Activated CD8-positive, alpha-beta T cell treated with anti-CD3 and anti-CD28 coated beads, Interleukin-2, amount 10 ng/mL, durations not matched to agents 7 days and 5 days (primary cell): ENCODE results near the gene PWWP2B. TPM values are rescaled to one million over a fixed set of nuclear protein-coding genes. Genes with fewer than 3 reads are reported as not detected.

Experiments used
- ATAC-seq: fragments of 150-1000 bp; cut with Tn5 transposase; one replicate; pipeline ENCODE4 v1.10.0; 2021; ENCODE audit warnings: moderate library complexity
- CTCF ChIA-PET: fragments of 350-600 bp; sonication (Branson Sonifier 250); formaldehyde crosslinking; loops from one replicate; lab custom pipeline; 2021; ENCODE audit warnings: antibody characterized with exemption; lab: Charles Lee
- POLR2A ChIA-PET: fragments of 350-600 bp; sonication (Branson Sonifier 250); formaldehyde crosslinking; loops from one replicate; lab custom pipeline; 2021; ENCODE audit warnings: antibody characterized with exemption; lab: Charles Lee
- DNase-seq: peaks from one replicate; pipeline ENCODE4 v3.0.0-alpha.2; 2020
- H3K27ac Mint-ChIP-seq: one replicate; pipeline ENCODE4 v1.8.0; 2021; ENCODE audit warnings: mild to moderate bottlenecking, mixed read lengths
- H3K27me3 Mint-ChIP-seq: one replicate; pipeline ENCODE4 v1.8.0; 2021; ENCODE audit warnings: low read depth, mixed read lengths
- H3K36me3 Mint-ChIP-seq: one replicate; pipeline ENCODE4 v1.8.0; 2021; ENCODE audit warnings: low read depth, mixed read lengths
- H3K4me1 Mint-ChIP-seq: one replicate; pipeline ENCODE4 v1.8.0; 2021; ENCODE audit warnings: low read depth, mixed read lengths
- H3K4me3 Mint-ChIP-seq: one replicate; pipeline ENCODE4 v1.8.0; 2021; ENCODE audit warnings: mild to moderate bottlenecking, mixed read lengths
- H3K9me3 Mint-ChIP-seq: one replicate; pipeline ENCODE4 v1.8.0; 2022; ENCODE audit warnings: mixed read lengths; ENCODE audit not compliant: insufficient read depth
- total RNA-seq, 2 experiments: library from RNA; stranded (reverse); gene quantifications; one replicate each; pipeline ENCODE4 v1.2.3, GENCODE V29; 2021

PWWP2B gene
- total RNA-seq, 2 experiments from 2014 or later = 15.0 to 15.7 TPM

- peaks cover 19% of the 10 kb centered on the region for H3K4me1 Mint-ChIP-seq
- CTCF ChIA-PET = no interaction called here
- no peaks in the 10 kb centered on the region for H3K27me3 Mint-ChIP-seq
- DNase-seq (no peak), ATAC-seq (no peak)
- POLR2A ChIA-PET = no interaction called here
- no peaks in the 10 kb centered on the region for H3K36me3 Mint-ChIP-seq
- no peak overlapping the region for H3K4me3 Mint-ChIP-seq
- H3K9me3 Mint-ChIP-seq = no peaks in the 10 kb centered on the region
- no peak overlapping the region for H3K27ac Mint-ChIP-seq
These were observed 30.2 kb downstream of the PWWP2B start for GRCh38 chr10:132427006-132427771.

GRCh38 chr10:132427939-132428367 is 31.0 kb downstream of the PWWP2B start:
- no peak for DNase-seq
- POLR2A ChIA-PET = no interaction called here
- no peak for ATAC-seq
- Mint-ChIP-seq H3K4me1 (peaks cover 11% of the 10 kb centered on the region), H3K9me3 (no peaks in the 10 kb centered on the region), H3K27ac (no peak overlapping the region), H3K27me3 (no peaks in the 10 kb centered on the region), H3K4me3 (no peak overlapping the region), H3K36me3 (no peaks in the 10 kb centered on the region)
- CTCF ChIA-PET = no interaction called here

GRCh38 chr10:132428486-132428995 is 31.5 kb downstream of the PWWP2B start:
- H3K4me3 Mint-ChIP-seq = no peak overlapping the region
- no peak for ATAC-seq
- no peaks in the 10 kb centered on the region for H3K9me3 Mint-ChIP-seq
- no peak for DNase-seq
- no peak overlapping the region for H3K27ac Mint-ChIP-seq
- no peaks in the 10 kb centered on the region for H3K36me3 Mint-ChIP-seq
- ChIA-PET CTCF (no interaction called here), POLR2A (no interaction called here)
- no peaks in the 10 kb centered on the region for H3K27me3 Mint-ChIP-seq
- peaks cover 6% of the 10 kb centered on the region for H3K4me1 Mint-ChIP-seq

- DNase-seq (no peak), ATAC-seq (no peak)
- Mint-ChIP-seq H3K4me3 (no peak overlapping the region), H3K36me3 (no peaks in the 10 kb centered on the region), H3K27ac (peak overlapping the region; percentile 51), H3K9me3 (no peaks in the 10 kb centered on the region), H3K27me3 (no peaks in the 10 kb centered on the region), H3K4me1 (peaks cover 10% of the 10 kb centered on the region)
- ChIA-PET CTCF (no interaction called here), POLR2A (no interaction called here)
These were observed 32.6 kb downstream of the PWWP2B start for GRCh38 chr10:132429281-132430230.

GRCh38 chr10:132430231-132430743 is 33.3 kb downstream of the PWWP2B start:
- no peaks in the 10 kb centered on the region for H3K27me3 Mint-ChIP-seq
- H3K4me1 Mint-ChIP-seq = peaks cover 10% of the 10 kb centered on the region
- no peak for ATAC-seq
- DNase-seq = no peak
- ChIA-PET POLR2A (no interaction called here), CTCF (no interaction called here)
- no peaks in the 10 kb centered on the region for H3K9me3 Mint-ChIP-seq
- no peak overlapping the region for H3K4me3 Mint-ChIP-seq
- H3K27ac Mint-ChIP-seq = peak overlapping the region; percentile 51
- H3K36me3 Mint-ChIP-seq = no peaks in the 10 kb centered on the region

GRCh38 chr10:132430861-132431271 is 33.9 kb downstream of the PWWP2B start:
- ATAC-seq (no peak), DNase-seq (no peak)

DNA sequence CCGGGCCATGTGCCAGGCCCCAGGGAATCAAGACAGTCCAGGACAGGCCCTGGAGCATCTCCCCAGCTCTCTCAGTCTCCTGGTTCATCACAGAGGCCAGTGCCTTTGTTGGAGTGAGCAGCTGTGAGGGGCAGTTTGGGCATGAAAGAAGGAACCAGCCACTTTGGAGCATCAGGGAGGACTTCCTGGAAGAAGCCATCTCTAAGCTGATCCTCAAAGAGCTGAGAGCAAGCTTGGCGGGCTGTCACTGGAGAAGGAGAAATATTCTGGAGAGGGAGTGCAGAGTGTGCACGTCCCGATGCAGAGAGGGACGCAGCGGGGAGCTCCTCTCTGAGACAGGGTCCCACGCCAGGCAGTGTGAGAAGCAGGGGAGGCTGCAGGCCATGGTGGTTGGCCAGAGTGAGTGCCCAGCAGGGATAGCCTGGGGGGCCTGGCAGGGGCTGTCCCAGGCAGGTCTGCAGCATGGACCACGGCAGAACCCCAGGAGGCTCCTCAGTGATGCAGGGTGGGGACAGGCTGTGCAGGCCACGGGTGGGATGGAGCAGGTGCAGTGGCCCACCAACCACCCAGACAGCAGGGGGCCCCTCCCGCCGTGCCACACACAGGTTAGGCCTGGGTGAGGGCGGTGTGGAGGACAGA is 34.7 kb downstream of the PWWP2B start:
- ATAC-seq = no peak
- DNase-seq = no peak
- ChIA-PET CTCF (interaction anchor here (1.0 kb wide), 1 partner anchor 12 kb away, joined by 3 read pairs; no protein-coding TSS in a partner anchor), POLR2A (no interaction called here)
- Mint-ChIP-seq H3K27me3 (no peaks in the 10 kb centered on the region), H3K4me1 (peaks cover 10% of the 10 kb centered on the region), H3K27ac (no peak overlapping the region), H3K36me3 (no peaks in the 10 kb centered on the region), H3K4me3 (no peak overlapping the region), H3K9me3 (no peaks in the 10 kb centered on the region)

More at GRCh38 chr10:132430861-132431271, 33.9 kb downstream of the PWWP2B start:
- no peaks in the 10 kb centered on the region for H3K36me3 Mint-ChIP-seq
- no peak overlapping the region for H3K4me3 Mint-ChIP-seq
- ChIA-PET CTCF (interaction anchor here (1.0 kb wide), 1 partner anchor 12 kb away, joined by 3 read pairs; no protein-coding TSS in a partner anchor), POLR2A (interaction anchor here (0.7 kb wide), 1 partner anchor 12 kb away, joined by 4 read pairs; no protein-coding TSS in a partner anchor)
- no peaks in the 10 kb centered on the region for H3K27me3 Mint-ChIP-seq
- H3K27ac Mint-ChIP-seq = no peak overlapping the region
- peaks cover 10% of the 10 kb centered on the region for H3K4me1 Mint-ChIP-seq
- no peaks in the 10 kb centered on the region for H3K9me3 Mint-ChIP-seq

DNA sequence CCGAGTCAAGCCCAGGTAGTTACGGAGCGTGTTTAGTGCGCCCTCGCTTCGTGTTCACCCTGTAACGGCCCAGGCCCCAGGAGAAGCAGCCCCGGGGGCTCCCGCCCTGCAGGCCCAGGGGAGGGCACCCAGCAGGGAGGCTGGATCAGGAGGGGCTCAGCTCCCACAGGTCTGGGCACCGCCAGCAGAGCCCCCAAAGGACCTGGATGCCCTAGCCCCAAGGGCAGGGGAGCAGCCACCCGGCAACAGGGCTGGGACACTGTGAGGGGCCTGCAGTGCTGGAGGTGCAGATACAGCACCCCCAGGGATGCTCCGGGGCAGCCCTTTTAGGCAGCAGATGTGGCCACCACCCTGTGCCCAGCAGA is 35.2 kb downstream of the PWWP2B start:
- H3K4me3 Mint-ChIP-seq = no peak overlapping the region
- no peaks in the 10 kb centered on the region for H3K9me3 Mint-ChIP-seq
- no peak for DNase-seq
- no peak overlapping the region for H3K27ac Mint-ChIP-seq
- CTCF ChIA-PET = interaction anchor here (1.2 kb wide), 1 partner anchor 9 kb away, joined by 3 read pairs; no protein-coding TSS in a partner anchor
- no peaks in the 10 kb centered on the region for H3K36me3 Mint-ChIP-seq
- H3K27me3 Mint-ChIP-seq = no peaks in the 10 kb centered on the region
- POLR2A ChIA-PET = no interaction called here
- no peak for ATAC-seq
- H3K4me1 Mint-ChIP-seq = peaks cover 10% of the 10 kb centered on the region

GRCh38 chr10:132433671-132434340 is 36.8 kb downstream of the PWWP2B start:
- no peaks in the 10 kb centered on the region for H3K27me3 Mint-ChIP-seq
- DNase-seq (no peak), ATAC-seq (no peak)
- H3K4me1 Mint-ChIP-seq = peaks cover 10% of the 10 kb centered on the region
- POLR2A ChIA-PET = interaction anchor here (0.7 to 0.9 kb wide), 3 partner anchors 11 to 36 kb away, joined by 3 to 5 read pairs (median 3); no protein-coding TSS in a partner anchor
- H3K9me3 Mint-ChIP-seq = no peaks in the 10 kb centered on the region
- peak overlapping the region; percentile 72 for H3K27ac Mint-ChIP-seq
- peak overlapping the region; percentile 51 for H3K4me3 Mint-ChIP-seq
- CTCF ChIA-PET = interaction anchor here (0.8 to 1.2 kb wide), 3 partner anchors 10 to 13 kb away, joined by 3 read pairs; no protein-coding TSS in a partner anchor
- H3K36me3 Mint-ChIP-seq = no peaks in the 10 kb centered on the region

DNA sequence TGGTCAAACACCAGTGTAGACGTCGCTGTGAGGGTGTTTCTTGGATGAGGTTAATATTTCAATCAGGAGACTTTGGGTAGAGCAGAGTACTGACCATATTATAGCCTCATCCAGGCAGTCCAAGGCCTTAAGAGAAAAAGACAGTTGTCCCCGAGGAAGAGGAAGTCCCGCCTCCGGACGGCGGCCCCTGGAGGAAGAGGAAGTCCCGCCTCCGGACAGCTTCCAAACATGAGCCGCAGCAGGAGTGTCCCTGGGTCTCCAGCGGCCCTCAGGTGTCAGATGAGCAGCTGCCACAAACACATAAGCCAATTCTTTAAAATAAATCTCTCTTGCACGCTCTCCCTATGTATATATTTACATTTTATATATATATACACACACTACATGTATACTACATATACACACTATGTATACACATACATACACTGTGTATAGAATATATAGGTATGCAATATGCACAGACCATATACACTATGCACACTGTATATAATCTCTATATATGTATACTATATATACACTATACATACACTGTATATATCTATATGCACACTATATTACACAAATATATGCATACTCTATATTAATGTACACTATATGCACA is 37.5 kb downstream of the PWWP2B start:
- POLR2A ChIA-PET = interaction anchor here (0.7 to 0.9 kb wide), 3 partner anchors 12 to 36 kb away, joined by 3 to 5 read pairs (median 3); no protein-coding TSS in a partner anchor
- H3K27ac Mint-ChIP-seq = peak overlapping the region; percentile 72
- CTCF ChIA-PET = interaction anchor here (0.8 to 1.2 kb wide), 2 partner anchors 9 to 12 kb away, joined by 3 read pairs; no protein-coding TSS in a partner anchor
- no peaks in the 10 kb centered on the region for H3K9me3 Mint-ChIP-seq
- DNase-seq (peak; percentile 70), ATAC-seq (peak; percentile 75)
- H3K4me1 Mint-ChIP-seq = peaks cover 10% of the 10 kb centered on the region
- H3K27me3 Mint-ChIP-seq = no peaks in the 10 kb centered on the region
- H3K4me3 Mint-ChIP-seq = peak overlapping the region; percentile 51
- H3K36me3 Mint-ChIP-seq = no peaks in the 10 kb centered on the region
